ENCODE measurements around the gene CDC14A.

CDC14A gene

DNA sequence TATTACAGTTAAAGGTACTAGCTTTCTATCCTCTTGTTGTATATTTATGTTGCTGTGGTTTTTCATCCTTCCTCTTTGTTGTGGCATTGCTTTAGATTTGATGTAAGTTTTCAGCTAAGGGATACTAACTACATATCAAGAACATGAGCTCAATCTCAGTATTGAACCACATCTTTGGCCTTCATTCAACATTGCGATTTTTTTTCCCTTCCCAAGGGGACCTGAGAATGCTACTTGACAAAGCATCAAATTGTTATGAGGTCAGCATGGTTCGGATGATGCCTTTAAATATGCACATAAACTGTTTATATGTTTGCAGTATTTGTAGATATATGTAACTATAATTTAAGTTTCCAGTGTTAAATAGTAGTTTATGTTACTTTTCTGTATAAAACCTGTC lies 153.9 kb downstream of the CDC14A start:
- no peak for DNase-seq

DNA sequence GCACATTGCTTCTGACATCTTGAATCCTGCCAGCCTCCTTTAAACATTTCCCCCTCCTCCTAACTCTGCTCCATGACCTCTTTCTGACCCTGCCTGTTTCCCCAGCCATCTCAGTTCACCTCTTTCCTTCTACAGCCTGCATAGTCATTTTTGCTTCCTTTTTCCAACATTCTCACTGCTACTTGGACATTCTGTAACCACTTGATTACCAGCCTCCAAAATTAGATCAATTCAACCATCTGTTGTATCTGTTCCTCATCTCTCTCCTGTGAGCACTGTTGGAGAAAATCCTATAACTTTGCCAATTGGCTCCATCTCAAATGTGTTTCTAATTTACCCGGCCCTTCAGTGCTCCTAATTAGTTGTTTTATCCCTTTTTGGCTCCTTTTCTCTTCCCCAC lies 158.1 kb downstream of the CDC14A start:
- no peak for DNase-seq

DNA sequence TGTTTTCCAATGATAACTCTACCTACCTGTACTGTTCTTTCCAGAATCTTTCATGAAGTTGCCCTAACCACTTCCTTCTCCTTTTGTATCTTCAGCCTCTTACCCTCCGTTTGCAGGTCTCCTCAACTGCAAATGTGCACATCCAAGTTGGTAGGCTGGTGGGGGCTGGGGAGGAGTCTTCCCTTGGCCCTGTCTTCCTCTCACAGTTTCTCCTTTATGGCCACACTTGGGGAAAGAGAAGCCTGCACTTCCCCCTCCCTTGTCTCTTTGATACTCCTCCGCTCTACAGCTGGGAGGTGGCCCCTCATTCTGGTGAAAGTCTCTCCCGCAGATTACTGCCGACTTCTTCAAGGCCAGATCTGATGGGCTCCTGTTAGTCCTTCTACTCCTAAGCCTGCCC lies 158.8 kb downstream of the CDC14A start:
- no peak for DNase-seq

DNA sequence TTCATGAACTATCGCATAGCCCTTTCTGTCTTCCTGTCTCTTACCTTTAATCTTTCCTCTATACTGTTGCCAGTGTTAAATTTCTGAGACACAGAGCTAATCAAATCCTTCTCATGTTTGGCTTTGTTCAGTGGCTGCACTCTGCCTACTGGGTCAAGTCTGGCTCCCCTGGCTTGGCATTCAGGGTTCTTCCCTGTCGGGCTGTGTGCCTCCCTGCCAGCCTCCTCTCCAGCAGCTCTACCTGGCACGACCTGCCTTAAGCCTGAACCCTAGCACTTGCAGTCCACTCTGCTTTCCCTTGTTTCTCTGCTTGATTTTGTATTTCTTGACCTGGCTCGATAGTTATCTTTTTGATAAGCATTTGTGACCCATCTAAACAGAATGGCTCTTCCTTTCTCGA lies 159.5 kb downstream of the CDC14A start:
- no peak for DNase-seq

DNA sequence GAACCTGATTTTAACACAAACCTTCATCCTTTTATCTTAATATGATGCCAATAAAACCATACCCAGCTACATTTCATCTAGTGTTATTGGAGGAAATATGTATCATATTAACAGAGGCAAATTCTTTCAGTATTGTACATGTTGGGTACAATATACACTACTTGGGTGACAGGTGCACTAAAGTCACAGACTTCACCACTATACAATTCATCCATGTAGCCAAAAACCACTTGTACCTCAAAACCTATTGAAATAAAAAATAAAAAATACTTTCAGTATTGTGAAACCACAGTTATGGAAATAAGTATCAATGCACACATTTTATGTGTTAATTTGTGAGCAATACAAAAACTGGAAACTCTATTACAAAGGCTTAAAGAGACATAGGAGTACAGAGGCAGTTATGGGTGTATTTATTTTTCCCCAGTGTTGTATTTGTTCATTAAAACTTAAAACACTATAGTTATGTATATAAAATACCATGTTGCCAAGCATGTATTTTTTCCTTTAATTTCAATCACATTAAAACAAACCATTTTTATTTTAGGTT lies 160.6 kb downstream of the CDC14A start:
- DNase-seq, result no peak

DNA sequence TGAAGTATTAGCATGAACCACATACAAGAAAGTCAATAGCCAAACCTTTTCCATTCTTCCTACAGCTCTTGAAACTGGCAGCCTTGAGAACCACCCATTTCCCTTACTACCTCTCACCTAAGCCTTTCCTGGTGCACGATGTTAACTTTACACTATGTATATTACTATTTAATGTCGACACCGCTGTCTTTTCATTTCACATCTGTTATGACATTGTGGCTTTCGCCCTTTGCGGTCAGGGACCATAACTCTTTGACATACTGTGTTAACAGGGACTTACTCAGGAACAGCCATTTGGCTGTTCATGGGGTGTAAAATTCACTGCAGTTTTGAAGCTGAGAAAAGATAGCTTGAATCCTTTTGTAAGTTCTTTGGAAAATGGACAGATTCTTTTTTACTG lies 164.6 kb downstream of the CDC14A start:
- no peak for DNase-seq

DNA sequence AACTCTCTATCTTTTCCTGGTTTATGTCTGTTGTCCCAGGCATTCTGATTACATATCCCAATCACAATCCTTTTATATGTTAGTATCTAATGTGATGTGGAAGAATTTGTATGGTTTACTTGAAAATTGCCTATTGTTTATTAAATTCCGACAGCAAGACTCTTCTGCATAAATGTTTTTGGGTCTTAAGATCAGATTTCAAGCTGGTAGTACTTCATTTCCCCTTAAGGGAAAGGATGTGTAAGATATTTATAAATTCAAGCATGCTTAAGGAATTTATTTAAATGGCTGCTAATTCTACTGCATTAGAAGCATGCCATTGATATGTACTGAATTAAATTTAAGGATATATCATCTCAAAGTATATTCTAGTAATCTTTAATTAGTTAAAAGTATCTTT lies 165.2 kb downstream of the CDC14A start:
- DNase-seq, result no peak

GRCh38 chr1:100518023-100518422 lies 165.7 kb downstream of the CDC14A start:
- DNase-seq, result no peak

DNA sequence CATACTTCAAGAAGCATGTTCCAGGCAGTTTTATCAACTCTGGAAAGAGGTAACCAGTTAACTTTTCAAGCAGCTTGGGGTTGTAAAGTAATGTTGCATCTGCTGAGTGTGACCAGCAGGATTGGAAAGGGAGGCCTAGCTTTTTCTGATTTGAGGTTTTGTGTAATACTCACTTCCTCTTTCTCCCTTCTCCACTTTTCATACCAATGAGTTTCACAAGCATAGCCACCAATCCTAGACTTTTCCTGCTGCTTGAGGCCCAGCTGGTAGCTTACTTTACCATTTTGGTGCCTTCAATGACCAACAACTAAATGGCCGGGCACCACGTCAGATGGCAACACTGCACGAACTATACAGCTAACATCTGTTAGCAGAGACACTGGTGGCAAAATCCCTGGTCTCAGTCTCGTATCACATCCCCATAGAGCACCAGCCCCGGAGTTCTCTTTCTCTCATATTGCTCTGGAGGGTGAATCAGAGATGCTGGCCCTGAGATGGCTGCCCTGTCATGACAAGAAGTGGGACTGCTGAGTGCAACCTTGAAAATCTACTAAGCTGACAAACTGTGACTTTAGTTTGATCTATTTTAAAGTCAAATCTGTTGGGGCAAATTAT lies 170.8 kb downstream of the CDC14A start:
- no peak for DNase-seq

- DNase-seq, result no peak
Measured at GRCh38 chr1:100524355-100524754, 172.0 kb downstream of the CDC14A start.

DNA sequence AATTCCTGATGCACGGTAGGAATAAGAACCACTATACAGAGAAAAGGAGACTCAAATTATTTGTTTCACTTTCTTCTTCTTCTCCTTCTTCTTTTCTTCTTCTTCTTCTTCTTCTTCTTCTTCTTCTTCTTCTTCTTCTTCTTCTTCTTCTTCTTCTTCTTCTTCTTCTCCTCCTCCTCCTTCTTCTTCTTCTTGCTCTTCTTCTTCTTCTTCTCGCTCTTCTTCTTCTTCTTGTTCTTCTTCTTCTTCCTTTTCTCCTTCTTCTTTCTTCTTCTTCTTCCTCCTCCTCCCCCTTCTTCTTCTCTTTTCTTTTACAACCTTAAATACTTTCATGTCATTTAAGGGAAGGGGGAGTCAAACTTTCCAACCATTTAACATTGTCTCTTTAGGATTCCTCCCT lies 174.6 kb downstream of the CDC14A start:
- no peak for DNase-seq

- no peak for DNase-seq
Measured at GRCh38 chr1:100528871-100529270, 176.6 kb downstream of the CDC14A start.

GRCh38 chr1:100530141-100530540 lies 177.8 kb downstream of the CDC14A start:
- no peak for DNase-seq

GRCh38 chr1:100530880-100531487 lies 178.7 kb downstream of the CDC14A start:
- peak; percentile 16 for DNase-seq

- DNase-seq, result no peak
Measured at GRCh38 chr1:100532645-100533044, 180.3 kb downstream of the CDC14A start.

DNA sequence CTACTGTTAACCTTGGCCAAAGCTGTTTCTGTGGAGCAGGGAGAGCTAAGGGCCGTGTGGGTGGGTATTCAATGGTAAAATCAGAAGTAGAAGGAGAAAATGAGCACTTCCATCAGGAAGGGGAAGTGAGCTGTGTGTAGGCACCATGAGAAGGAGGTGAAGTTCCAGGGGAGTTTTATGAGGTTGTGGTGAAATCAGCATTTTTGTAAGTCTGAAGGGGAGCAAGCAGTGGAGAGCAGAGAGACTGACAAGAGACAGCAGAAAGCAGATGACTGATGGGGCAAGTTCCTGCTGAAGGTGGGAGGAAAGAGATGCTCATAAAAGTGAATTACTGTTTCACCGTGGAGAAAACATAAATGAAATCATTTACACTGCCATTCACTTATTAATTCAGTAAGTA lies 183.0 kb downstream of the CDC14A start:
- no peak for DNase-seq

DNA sequence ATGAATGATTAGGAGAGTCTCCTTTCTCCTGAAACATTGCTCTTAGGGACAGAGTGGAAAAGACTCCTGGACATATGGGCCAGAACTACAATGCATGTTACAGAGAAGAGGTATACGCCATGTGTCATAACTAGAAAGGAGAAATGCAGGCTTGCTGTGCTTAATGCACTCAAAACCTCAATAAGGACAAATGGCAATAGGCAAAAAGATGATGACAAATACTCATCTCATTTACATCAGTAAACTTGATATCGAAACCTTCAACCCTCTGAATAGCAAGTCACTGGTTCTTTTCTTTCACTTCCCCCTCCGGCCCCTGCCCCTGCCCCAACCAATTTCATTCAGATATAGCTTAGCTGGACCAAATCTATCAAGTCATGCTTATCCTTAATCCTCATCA lies 183.7 kb downstream of the CDC14A start:
- DNase-seq, result no peak

DNA sequence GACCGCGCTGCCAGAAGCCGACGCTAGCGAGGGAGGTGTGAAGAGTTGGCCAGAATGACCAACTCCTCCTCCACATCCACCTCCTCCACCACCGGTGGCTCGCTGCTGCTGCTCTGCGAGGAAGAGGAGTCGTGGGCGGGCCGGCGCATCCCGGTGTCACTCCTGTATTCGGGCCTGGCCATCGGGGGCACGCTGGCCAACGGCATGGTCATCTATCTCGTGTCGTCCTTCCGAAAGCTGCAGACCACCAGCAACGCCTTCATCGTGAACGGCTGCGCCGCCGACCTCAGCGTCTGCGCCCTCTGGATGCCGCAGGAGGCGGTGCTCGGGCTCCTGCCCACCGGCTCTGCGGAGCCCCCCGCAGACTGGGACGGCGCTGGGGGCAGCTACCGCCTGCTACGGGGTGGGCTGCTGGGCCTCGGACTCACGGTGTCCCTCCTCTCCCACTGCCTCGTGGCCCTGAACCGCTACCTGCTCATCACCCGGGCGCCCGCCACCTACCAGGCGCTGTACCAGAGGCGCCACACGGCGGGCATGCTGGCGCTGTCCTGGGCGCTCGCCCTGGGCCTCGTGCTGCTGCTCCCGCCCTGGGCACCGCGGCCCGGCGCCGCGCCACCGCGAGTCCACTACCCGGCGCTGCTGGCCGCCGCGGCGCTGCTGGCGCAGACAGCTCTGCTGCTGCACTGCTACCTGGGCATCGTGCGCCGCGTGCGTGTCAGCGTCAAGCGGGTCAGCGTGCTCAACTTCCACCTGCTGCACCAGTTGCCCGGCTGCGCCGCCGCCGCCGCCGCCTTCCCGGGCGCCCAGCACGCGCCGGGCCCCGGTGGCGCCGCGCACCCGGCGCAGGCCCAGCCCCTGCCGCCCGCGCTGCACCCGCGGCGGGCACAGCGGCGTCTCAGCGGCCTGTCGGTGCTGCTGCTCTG lies 186.9 kb downstream of the CDC14A start:
- DNase-seq, result peak; percentile 34

DNA sequence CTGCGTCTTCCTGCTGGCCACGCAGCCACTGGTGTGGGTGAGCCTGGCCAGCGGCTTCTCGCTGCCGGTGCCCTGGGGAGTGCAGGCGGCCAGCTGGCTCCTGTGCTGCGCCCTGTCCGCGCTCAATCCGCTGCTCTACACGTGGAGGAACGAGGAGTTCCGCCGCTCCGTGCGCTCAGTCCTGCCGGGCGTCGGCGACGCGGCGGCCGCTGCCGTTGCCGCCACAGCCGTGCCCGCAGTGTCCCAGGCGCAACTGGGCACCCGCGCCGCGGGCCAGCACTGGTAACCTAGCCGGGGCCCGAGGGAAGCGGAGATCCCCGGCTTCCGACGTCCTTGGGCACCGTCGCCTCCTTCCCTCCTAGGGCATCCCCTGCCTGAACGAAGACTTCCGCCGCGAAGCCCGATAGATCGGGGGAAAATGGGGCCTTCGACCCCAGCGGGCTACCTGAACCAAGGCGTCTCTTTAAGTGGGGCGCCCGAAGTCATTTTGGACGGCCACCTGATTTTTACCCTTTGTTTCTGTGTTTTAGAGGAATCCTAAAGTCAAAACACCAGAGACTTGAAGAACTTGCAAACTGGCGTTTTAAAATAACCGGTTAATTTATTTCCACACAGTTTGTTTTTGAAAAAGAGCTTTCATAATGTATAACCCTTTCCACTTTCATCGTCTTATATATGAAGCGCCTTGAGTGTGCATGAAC lies 187.7 kb downstream of the CDC14A start:
- DNase-seq, result no peak

DNA sequence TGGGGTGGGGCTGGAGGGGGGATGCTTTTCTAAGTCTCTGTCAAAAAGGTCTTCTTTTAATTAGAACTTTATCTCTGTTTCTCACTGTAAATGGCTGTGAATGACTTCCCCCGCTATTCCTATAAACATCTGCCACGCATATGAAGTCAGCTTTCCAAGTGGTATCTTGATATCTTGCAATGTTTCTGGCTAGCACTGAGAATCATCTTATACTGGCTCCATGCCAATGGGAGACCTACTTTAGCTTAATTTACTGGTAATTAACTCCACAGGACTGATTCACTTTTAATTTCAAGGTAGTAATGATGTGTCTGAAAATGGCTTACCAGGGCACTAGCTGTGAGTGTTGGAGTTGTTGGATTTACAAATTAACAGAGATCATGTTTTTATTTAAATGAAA lies 190.0 kb downstream of the CDC14A start:
- DNase-seq, result no peak

- peak; percentile 30 for DNase-seq
Measured at GRCh38 chr1:100543640-100544039, 191.3 kb downstream of the CDC14A start.

GRCh38 chr1:100544791-100545190 lies 192.5 kb downstream of the CDC14A start:
- DNase-seq, result no peak

DNA sequence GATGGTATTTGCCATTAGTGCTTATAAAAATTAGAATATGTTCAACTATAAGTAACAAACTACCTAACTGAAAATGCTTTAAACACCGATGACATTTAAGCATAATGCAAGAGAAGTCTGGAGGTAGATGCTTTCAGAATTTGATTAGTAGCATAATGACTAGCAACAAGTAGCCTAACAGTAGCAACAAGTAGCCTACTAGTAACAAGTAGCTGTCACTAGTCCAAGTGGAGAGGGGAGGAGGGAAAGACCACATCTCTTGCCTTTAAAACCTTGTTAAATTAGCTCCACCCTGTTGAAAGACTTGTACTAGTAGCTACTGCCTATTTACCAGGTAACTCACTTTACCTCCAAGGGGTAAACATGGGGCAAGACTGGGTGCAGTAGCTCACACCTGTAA lies 193.5 kb downstream of the CDC14A start:
- no peak for DNase-seq
